Medulla oblongata (tissue), 1 donor: ENCODE data around the gene OPHN1.

Source experiments
- DNase-seq: peaks from one replicate; pipeline ENCODE4 v3.0.0-alpha.2; 2015; ENCODE audit errors: extremely low spot score

OPHN1 gene, protein sequence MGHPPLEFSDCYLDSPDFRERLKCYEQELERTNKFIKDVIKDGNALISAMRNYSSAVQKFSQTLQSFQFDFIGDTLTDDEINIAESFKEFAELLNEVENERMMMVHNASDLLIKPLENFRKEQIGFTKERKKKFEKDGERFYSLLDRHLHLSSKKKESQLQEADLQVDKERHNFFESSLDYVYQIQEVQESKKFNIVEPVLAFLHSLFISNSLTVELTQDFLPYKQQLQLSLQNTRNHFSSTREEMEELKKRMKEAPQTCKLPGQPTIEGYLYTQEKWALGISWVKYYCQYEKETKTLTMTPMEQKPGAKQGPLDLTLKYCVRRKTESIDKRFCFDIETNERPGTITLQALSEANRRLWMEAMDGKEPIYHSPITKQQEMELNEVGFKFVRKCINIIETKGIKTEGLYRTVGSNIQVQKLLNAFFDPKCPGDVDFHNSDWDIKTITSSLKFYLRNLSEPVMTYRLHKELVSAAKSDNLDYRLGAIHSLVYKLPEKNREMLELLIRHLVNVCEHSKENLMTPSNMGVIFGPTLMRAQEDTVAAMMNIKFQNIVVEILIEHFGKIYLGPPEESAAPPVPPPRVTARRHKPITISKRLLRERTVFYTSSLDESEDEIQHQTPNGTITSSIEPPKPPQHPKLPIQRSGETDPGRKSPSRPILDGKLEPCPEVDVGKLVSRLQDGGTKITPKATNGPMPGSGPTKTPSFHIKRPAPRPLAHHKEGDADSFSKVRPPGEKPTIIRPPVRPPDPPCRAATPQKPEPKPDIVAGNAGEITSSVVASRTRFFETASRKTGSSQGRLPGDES

DNA sequence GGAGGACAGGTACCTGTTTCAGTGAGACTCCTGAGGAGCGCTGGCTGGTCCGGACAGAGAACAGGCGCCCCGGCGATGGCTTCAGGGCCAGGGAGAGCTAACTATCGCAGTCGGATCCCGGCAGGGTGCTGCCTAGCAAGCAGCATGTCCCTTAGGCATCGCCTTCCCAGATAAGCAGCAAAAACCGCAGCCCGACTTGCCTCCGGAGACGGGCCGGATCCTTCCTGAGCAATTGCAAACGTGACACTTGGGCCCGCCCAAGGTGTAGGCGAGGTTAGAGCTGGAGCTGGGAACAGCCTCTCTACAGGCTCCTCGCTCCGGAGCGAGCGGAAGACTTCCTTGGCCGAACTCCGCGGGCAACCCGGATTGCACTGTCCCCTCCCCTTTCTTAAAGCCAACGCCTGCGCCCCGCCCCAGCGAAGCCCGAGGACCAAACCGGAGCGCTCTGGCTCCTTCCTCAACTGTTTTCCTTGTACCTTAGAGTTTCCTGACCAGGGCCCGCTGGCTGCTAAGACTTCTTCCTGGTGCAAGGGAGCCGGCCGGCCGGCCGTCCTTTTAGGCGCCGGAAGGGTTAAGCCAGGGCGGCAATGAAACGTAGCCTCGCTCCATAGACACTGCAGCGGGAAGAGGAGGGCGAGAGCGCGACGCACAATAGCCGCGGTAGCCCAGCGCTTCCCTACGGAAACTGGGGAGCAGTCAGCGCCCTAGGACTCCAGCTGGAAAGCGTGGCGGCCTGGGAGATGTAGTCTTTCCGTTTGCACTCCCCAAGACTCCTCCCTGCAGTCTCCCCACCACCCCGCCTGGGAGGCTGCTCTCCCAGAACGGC lies at the start of gene OPHN1:
Gene OPHN1 (minus strand): TSS at position 341 of the 826 bp plus-strand sequence. CDS start 475 bp downstream, outside the sequence.
- peak; percentile 62 for DNase-seq

- no peak for DNase-seq
Measured at GRCh38 chrX:68480969-68481368, 47.7 kb upstream of the OPHN1 start.

- DNase-seq, result no peak
Measured at GRCh38 chrX:68464796-68465195, 31.5 kb upstream of the OPHN1 start.

DNA sequence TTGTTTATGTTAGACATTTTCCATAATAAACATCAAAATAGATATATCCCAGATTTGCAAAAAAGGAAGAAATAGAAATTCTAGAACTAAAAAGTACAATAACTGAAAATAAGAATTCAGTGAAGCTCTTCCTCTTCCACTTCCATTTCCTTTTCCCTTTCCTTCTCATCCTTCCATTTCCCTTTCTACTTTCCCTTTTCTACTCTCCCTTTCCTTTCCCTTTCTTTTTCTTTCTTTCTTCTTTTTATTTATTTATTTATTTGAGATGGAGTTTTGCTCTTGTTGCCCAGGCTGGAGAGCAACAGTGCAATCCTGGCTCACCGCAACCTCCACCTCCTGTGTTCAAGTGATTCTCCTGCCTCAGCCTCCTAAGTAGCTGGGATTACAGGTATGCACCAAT lies 30.6 kb upstream of the OPHN1 start:
- no peak for DNase-seq

DNA sequence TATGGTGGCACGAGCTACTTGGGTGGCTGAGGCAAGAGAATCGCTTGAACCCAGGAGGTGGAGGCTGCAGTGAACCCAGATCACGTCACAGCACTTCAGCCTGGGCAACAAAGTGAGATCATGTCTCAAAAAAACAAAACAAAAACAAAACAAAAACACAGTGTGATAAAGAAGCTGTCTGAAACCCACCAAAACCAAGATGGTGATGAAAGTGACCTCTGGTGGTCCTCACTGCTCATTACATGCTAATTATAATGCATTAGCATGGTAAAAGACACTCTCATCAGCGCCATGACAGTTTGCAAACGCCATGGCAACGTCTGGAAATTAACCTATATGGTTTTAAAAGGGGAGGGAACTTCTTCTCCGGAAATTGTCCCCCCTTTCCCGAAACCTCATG lies 29.4 kb upstream of the OPHN1 start:
- peak; percentile 49 for DNase-seq

- no peak for DNase-seq
Measured at GRCh38 chrX:68462197-68462596, 28.9 kb upstream of the OPHN1 start.

- no peak for DNase-seq
Measured at GRCh38 chrX:68461576-68461975, 28.3 kb upstream of the OPHN1 start.

DNA sequence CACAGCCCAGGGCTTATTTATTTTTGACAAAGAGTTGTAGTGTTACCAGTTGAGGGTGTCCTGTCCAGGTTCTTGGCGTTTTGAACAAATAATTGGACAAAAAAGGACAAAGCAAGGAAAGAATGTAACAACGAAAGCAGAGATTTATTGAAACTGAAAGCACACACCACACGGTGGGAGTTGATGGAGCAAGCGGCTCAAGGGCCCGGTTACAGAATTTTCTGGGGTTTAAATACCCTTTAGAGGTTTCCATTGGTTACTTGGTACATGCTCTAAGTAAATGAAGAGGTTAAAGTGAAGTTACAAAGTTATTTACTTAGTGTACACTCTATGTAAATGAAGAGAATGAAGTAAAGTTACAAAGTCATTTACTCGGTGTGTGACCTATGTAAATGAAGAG lies 27.8 kb upstream of the OPHN1 start:
- no peak for DNase-seq

GRCh38 chrX:68455151-68455510 lies 21.8 kb upstream of the OPHN1 start:
- DNase-seq, result no peak

GRCh38 chrX:68454476-68455150 lies 21.3 kb upstream of the OPHN1 start:
- DNase-seq, result no peak

GRCh38 chrX:68451720-68452119 lies 18.4 kb upstream of the OPHN1 start:
- no peak for DNase-seq

GRCh38 chrX:68443155-68443868 lies 10.0 kb upstream of the OPHN1 start:
- no peak for DNase-seq

DNA sequence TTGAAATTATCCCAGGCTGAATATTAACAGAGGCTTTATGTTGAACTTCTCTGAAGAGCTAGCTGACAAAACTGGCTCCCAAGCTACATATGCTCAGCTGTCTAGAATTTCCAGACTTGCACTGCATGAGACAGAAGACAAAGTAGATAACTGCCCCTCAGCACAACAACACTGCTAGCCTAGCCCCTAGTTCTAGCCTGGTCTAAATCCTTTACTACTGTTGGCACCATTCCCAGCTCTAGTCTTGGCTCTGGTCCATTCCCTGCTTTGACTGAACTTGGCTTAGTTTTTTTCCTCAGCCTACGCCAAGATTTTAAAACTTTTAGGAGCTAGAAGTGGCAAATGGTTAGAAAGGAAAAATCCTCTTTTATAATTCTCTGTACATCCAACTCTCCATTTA lies 7.6 kb upstream of the OPHN1 start:
- peak; percentile 68 for DNase-seq

DNA sequence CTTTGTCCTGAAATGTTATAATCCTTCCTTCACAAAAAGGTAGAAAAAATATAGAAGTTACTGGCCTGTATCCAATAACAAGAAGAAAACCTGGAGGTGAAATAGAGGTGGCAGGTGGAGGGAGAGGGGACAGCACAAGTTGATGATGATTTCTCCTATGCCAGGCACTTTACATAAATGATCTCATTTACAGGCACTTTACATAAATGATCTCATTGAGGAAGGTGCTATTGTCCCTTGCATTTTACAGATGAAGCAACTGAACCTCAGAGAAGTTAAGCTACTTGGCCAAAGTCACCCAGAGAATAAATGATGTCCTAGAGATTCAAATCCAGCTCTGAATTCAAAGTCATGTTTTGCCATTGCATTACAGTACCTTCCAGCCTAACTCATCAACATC lies 7.1 kb upstream of the OPHN1 start:
- DNase-seq, result no peak

DNA sequence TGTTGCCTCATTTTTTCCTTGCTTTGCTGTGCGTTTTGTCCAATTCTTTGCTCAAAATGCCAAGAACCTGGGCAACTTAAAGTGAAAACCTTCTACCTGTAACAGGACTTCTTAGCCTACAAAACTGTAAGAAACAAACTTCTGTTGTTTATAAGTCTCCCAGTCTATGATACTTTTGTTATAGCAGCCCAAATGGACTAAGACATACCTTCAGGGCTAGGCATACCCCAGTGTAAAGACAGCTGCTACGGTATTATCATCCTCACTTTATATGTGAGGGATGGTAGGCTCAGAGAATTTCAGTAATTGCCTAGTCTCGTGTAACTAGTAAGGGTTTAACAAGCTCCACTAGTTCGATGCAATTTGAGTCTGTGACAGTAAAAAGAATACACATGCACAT lies 6.0 kb upstream of the OPHN1 start:
- DNase-seq, result no peak

DNA sequence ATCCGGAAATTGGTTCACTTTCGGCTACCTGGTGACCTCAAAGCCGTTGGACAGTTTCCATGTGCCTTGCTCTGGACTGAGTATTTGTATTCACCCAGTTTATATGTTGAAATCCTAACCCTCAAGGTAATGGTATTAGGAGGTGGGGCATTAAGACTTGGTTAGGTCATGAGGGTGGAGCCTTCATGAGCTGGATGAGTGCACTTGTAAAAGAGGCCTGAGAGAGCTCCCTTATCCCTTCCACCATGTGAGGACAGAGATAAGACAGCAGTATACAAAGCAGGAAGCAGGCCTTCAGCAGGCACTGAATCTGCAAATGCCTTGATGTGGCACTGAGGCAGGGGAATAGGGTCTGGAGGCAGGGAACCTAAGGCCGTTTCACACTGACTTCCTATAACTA lies 5.3 kb upstream of the OPHN1 start:
- no peak for DNase-seq

DNA sequence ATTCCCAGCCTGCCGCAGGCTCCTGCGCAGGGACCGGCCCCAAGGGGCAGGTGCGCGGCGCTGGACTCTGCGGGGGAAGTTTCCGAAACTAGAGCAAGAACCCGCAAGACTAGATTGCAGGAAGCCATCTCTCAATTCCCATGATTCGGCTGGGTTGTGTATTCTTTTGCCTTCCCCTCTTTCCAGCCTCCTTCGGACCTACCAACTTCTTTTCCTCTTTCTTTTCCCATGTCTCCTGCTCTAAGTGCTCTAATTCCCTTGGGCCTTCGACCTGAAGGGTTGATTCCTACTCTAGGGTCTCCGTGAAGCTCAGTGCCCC lies 645 bp upstream of the OPHN1 start:
- no peak for DNase-seq

DNA sequence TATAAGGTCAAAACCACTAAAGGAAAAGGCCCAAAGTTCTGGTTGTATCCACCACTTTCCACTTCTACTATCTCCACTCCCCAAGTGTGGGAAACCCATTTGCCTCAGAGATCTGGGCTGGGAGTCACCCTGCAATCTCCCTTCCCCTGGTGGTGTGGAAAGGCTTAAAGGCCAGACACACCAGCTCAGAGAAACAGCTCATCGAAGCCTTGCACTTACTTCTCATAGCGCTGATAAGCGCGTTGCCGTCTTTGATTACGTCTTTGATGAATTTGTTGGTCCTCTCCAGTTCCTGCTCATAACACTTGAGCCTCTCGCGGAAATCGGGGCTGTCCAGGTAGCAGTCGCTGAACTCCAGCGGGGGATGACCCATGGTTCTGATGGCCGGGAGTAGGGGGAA lies 647 bp downstream of the OPHN1 start:
- DNase-seq, result no peak

GRCh38 chrX:68431836-68432235 lies 1.5 kb downstream of the OPHN1 start:
- no peak for DNase-seq

DNA sequence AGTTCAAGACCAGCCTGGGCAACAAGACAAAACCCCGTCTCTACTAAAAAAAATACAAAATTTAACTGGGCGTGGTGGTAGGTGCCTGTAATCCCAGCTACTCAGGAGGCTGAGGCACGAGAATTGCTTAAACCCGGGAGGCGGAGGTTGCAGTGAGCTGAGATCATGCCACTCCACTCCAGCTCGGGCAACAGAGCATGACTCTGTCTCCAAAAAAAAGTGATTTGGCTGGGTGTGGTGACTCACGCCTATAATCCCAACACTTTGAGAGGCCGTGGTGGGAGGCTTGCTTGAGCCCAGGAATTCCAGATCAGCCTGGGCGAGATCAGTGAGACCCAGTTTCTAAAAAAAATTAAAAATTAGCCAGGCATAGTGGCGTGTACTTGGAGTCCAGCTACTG lies 4.1 kb downstream of the OPHN1 start:
- no peak for DNase-seq

GRCh38 chrX:68428431-68428830 lies 4.9 kb downstream of the OPHN1 start:
- DNase-seq, result no peak
